ENCODE measurements around the gene SH3D19. TPM values are rescaled to one million over a fixed set of nuclear protein-coding genes. Genes with fewer than 3 reads are reported as not detected.

Gene SH3D19
- total RNA-seq, 1 experiment from 2014 or later: 29.7 TPM

GRCh38 chr4:151104621-151105020 lies 220.8 kb downstream of the SH3D19 start:
- no peaks in the 10 kb centered on the region for H3K9me3 ChIP-seq (ENCODE audit: control insufficient read depth, low read depth, low read length)
- H3K27me3 ChIP-seq (ENCODE audit: insufficient read depth, low read length): no peaks in the 10 kb centered on the region
- H3K36me3 Mint-ChIP-seq (ENCODE audit: insufficient read depth in 1 of 3, low read depth in 3 of 3): peaks cover 64 to 98% (median 78%) of the 10 kb centered on the region in 3 experiments

More at GRCh38 chr4:151104621-151105020, 220.8 kb downstream of the SH3D19 start:
- Histone ChIP-seq H3K14ac (ENCODE audit: insufficient read depth, low read length) (no peak overlapping the region), H4K8ac (replicated peaks; ENCODE audit: insufficient read length, low read depth, low read length) (no peak overlapping the region), H4K91ac (ENCODE audit: insufficient read length, low read depth, low read length) (no peak overlapping the region), H2AK5ac (ENCODE audit: insufficient read length, low read length) (no peak overlapping the region), H3K4me2 (ENCODE audit: insufficient read depth, insufficient read length, low read length) (no peak overlapping the region), H2BK15ac (ENCODE audit: low read depth, low read length) (no peak overlapping the region), H3K18ac (ENCODE audit: insufficient read length, low read depth, low read length) (no peak overlapping the region), H3K79me2 (ENCODE audit: insufficient read depth, low read length) (peaks cover 16% of the 10 kb centered on the region; the same call in 1 of the 2 replicates), H3K4ac (ENCODE audit: low read depth, low read length) (no peak overlapping the region), H3K27ac (ENCODE audit: insufficient read length, low read depth, low read length) (no peak overlapping the region), H3K23ac (ENCODE audit: insufficient read length, low read depth, low read length) (no peak overlapping the region), H3T11ph (ENCODE audit: low read length) (no peak overlapping the region), H3K9ac (ENCODE audit: extremely low read depth, insufficient read length, low read length) (no peak overlapping the region), H3K23me2 (ENCODE audit: insufficient read length, low read depth, low read length, poor library complexity, severe bottlenecking) (no peaks in the 10 kb centered on the region), H2BK5ac (ENCODE audit: insufficient read length, low read length) (no peak overlapping the region), H2BK20ac (ENCODE audit: low read depth, low read length, poor library complexity, severe bottlenecking) (no peak overlapping the region), H3K79me1 (ENCODE audit: insufficient read depth, low read depth, low read length, poor library complexity, severe bottlenecking) (no peaks in the 10 kb centered on the region), H2BK120ac (ENCODE audit: low read depth, low read length, poor library complexity, severe bottlenecking) (no peak overlapping the region), H4K5ac (ENCODE audit: insufficient read length, low read depth, low read length) (no peak overlapping the region), H4K20me1 (ENCODE audit: control insufficient read depth, insufficient read depth, insufficient read length) (no peaks in the 10 kb centered on the region), H2BK12ac (ENCODE audit: insufficient read length, low read depth, low read length) (no peak overlapping the region), H3K56ac (ENCODE audit: insufficient read length, low read depth, low read length) (no peak overlapping the region), H2AFZ (ENCODE audit: low read length) (no peak overlapping the region), H3K4me1 (ENCODE audit: insufficient read depth, low read length) (no peaks in the 10 kb centered on the region)
- no peak for DNase-seq
- Mint-ChIP-seq H3K4me1 (peaks cover 10 to 20% of the 10 kb centered on the region in 2 experiments), H3K4me3 (no peak overlapping the region), H3K27me3 (ENCODE audit: low read depth) (no peaks in the 10 kb centered on the region), H3K9me3 (peaks cover 0 to 4% of the 10 kb centered on the region in 2 experiments; a peak in 1 of 5 replicates), H3K27ac (peak overlapping the region in 1 of 3 experiments; percentile 86; a peak in 3 of 7 replicates)
- no CpG with 5 or more reads among the region's 1 CpG for WGBS (ENCODE audit: extremely low coverage, insufficient read length, low lambda C conversion rate)
- TF ChIP-seq CTCF (conservative IDR thresholded peaks at IDR 0.05): no peak

Measured in H9 (cell line).